NCI-H748 (cell line): ENCODE data around the gene ARHGAP26.

Source experiments
- DNase-seq: peaks from one replicate; lab custom pipeline; 2025; ENCODE audit not compliant: unreplicated experiment; lab: John Stamatoyannopoulos, UW

The ARHGAP26 gene

DNA sequence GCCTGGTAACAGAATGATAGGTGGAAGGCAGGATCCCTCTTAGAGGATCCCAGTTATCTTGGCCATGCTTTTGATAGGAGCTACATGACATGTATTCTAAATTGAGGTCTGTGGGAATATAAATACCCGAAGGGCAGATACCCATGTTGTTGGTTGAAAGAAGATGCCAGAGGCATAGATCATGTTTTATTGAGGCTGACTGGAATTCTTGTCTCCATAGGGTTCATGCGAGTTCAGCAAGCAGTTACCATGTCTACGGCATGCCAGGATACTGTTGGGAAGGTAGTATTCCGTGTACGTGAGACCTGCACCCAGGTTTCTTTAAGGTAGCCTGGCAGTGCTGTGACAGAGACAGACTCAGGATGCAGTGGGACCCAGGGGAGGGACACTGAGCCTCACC, 402.6 kb downstream of the ARHGAP26 start:
- DNase-seq = no peak

GRCh38 chr5:143173139-143173889, 403.1 kb downstream of the ARHGAP26 start:
- no peak for DNase-seq

DNA sequence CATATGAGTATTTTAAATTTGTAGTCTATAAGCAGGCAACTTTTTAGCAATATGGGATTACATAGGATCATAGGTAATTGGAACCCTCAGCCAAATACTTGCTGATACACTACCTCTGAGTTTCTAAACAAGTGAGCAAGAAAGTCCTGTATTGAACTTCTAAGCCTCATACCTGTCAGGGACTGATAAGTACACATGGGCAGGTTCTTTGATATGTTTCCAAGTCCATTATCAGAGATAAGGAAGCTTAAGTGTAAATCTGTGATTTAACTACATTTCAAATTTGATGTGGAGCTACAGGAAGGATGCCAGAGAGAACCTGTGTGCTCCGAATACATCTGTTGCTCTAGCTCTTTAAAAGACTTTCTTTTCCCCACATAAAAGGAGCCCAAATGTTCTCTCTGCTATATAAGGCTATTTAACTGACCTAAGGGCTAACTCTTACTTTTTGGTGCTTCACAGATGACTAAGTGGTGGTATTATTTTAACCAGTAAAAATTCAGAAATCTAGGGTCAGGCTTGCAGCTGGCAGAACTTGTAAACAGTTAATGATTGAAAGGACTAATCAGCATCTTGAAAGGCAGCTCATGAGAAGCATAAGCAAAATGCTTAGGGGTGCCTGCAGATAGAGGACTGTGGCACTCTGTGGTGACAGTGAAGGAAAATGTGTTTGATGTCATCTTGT, 404.7 kb downstream of the ARHGAP26 start:
- DNase-seq = no peak

DNA sequence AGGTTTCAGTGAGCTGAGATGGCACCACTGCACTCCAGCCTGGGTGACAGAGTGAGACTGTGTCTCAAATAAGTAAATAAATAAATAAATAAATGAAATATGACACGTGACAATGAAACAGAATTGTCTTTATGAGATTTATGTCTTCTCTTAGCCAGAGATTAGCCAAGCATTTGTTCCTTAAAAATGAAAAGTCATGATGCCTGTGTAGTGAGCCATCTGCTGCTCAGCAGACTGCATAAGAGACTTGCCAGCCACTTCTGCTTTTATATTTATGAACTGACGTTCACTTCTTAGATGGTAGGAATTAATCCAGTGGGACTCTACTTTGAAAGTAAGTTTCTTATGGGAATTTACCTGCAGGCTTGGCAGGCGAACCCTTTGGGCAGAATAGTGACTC, 405.9 kb downstream of the ARHGAP26 start:
- no peak for DNase-seq

DNA sequence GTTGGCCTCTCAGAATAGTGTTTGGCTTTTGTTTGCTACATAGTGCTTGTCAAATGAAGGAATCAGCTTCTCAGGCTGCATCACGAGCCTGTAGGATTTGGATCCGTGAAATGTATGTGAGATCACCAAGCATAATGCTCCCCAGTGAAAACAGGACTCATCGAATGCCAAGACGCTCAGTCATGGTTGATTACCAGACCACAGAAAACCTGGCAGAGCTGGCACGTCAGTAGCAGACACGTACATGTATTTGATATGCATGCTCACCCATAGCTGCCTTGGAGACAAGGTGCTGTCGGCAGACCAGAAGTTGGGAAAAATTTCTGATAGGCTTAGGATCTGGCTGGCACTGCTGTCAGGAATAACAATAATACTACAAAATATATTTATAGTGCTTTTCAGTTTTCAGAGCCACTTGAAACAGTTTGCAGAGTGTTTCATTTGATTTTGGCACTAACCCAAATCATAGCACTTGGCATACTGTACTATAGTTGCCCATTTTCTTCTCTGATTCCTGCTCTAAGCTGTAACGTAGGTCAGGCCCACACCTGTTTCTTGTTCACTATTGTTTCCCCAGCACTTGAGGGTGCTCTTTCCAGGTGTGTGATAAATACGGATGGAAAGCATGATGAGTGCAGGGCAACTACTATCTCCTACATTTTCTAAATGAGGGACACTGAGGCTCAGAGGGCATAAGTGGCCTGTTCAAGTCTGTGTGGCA, 407.2 kb downstream of the ARHGAP26 start:
- peak; percentile 24 for DNase-seq

GRCh38 chr5:143179126-143179740, 409.1 kb downstream of the ARHGAP26 start:
- DNase-seq = no peak

- no peak for DNase-seq
Measured at GRCh38 chr5:143180751-143181150, 410.6 kb downstream of the ARHGAP26 start.

DNA sequence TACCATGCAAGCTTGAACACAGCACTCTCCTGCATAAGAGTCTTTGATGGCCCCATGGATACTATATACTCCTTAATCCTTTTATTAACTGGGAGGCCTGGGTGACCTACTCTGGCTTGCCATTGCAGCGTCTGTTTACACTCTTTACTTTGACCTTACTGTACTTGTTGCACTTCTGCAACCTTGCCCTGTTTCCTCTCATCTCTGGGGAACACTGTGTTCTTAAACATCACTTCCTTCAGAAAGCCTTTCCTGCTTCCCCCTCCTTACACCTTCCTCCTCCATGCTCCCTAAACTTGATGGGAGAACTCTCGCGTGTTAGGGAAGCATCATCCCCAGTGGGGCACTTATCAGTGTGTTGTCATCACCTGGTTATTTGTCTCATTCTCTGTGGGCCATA, 411.0 kb downstream of the ARHGAP26 start:
- DNase-seq = no peak

- DNase-seq = no peak
Measured at GRCh38 chr5:143182106-143182505, 411.9 kb downstream of the ARHGAP26 start.

GRCh38 chr5:143182901-143183820, 413.0 kb downstream of the ARHGAP26 start:
- DNase-seq = peak; percentile 36

DNA sequence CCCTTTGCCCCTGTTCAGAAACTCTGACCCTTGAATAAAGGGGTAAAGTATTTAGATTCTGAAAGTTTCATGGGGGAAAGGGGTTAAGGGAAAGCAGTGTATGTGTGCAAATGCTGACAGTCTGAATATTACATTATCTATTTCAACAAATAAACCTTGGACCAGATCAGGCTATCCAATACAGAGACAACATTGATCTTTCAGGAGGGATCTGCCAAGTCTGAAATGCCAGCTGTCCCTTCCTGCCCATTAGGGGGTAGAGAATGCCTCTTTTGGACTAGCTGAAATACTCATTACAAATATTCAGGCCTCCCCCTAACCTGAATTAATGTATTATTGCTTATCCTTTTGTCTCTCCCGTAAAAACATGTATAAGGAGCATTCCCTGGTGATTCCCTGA, 413.8 kb downstream of the ARHGAP26 start:
- no peak for DNase-seq

GRCh38 chr5:143186623-143187022, 416.4 kb downstream of the ARHGAP26 start:
- DNase-seq = peak; percentile 7

DNA sequence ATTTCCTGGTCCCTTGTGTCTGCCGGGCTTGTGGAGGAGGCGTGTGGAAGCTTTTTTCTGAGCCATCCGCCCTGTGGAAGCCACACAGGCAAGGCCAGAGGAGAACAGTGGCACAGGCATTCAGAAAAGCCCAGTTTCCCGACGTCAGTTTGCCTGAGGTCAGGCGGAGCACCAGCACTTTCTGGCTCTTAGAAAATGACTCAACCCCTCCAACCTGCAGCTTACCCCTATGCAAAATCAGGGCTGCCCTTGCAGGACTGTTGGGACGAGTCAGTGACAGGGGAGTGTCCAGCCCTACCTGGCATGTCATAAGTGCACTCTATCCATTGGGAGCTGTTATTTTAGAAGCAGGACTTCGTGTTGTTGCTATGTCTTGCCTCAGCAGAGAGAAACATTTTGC, 417.3 kb downstream of the ARHGAP26 start:
- DNase-seq = no peak

- no peak for DNase-seq
Measured at GRCh38 chr5:143188083-143188482, 417.9 kb downstream of the ARHGAP26 start.

DNA sequence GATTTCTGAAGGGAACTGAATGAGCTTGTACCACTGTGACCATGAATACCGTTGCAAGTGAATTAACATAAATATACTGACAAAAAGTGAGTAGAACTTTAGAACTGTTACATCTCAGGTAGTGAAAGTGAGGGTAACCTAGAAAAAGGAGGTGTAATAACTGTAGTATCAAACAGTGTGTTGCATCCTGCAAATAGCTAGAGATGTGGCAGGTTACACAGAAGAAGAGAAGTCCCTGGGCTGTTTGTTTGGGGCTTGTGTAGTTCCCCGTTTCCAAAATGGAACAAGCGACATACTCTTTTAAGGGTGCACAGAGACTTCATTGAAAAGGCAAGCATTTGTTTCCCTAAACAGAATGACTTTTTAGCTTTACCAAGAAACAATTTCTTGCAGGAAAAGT, 418.5 kb downstream of the ARHGAP26 start:
- DNase-seq = no peak

GRCh38 chr5:143190260-143190810, 420.2 kb downstream of the ARHGAP26 start:
- no peak for DNase-seq

DNA sequence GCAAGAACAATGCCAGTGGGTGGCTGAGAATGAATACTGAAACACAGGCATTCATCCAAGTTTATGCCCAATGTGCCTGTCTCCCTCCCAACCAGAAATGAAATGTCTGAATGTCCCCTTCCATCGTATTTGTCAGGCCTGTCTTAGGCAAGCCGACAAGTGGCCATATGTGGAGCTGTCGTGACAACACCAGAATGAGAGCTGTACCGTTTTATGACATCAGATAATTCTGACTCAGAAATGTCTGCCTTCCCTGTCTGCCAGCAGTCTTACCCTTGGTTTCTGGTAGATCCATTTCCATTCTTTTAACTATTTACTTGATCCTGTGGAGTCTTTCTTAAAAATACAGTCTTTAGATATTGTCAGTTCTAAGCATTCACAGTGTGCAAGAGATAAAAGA, 421.5 kb downstream of the ARHGAP26 start:
- DNase-seq = no peak

GRCh38 chr5:143192191-143192900, 422.2 kb downstream of the ARHGAP26 start:
- DNase-seq = no peak

GRCh38 chr5:143194206-143194605, 424.0 kb downstream of the ARHGAP26 start:
- DNase-seq = no peak

DNA sequence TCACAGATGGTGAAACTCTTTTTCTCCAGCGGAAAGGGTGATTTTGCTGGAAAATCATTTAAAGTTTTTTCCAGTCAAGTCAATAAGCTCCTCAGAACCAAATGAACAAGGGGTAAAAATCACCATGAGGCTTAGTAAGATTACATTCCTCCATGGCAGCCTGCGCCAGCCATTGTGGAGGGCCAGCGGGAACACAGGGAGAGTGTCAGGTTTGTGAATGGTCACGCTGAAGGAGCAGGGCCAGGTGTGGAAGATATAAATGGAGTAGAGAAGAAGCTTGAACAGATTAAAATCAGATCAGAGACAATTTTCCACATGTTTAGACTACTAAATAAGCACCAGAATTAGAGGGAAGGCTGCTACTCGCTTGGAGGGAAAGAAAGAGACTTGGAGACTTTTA, 424.5 kb downstream of the ARHGAP26 start:
- no peak for DNase-seq
